Neuronal stem cell (in vitro differentiated cells): ENCODE measurements around the gene MAP3K5.

ENCODE experiments used
- DNase-seq: peaks from one replicate; pipeline ENCODE4 v3.0.0-alpha.2; 2013; ENCODE audit warnings: low spot score
- H2AFZ ChIP-seq: one replicate; pipeline ENCODE4 v1.6.1; 2013; ENCODE audit warnings: mild to moderate bottlenecking, low read length, inconsistent platforms
- H2AK5ac ChIP-seq: 2 replicates; pipeline ENCODE4 v1.6.1; 2013; ENCODE audit warnings: low read depth, mild to moderate bottlenecking, inconsistent platforms, low read length, moderate library complexity, mixed read lengths
- H2BK120ac ChIP-seq: 2 replicates; pipeline ENCODE4 v1.6.1; 2013; ENCODE audit warnings: low read depth, mild to moderate bottlenecking, inconsistent platforms, low read length, moderate library complexity, mixed read lengths
- H2BK12ac ChIP-seq: one replicate; pipeline ENCODE4 v1.6.1; 2013; ENCODE audit warnings: low read length, inconsistent platforms
- H2BK15ac ChIP-seq: 2 replicates; pipeline ENCODE4 v1.6.1; 2013; ENCODE audit warnings: mild to moderate bottlenecking, low read length, inconsistent platforms, mixed read lengths
- H2BK5ac ChIP-seq: one replicate; pipeline ENCODE4 v1.6.1; 2013; ENCODE audit warnings: inconsistent platforms, mild to moderate bottlenecking, low read length, moderate library complexity
- H3K14ac ChIP-seq: one replicate; pipeline ENCODE4 v1.6.1; 2013; ENCODE audit warnings: low read length, inconsistent platforms
- H3K18ac ChIP-seq: 2 replicates; pipeline ENCODE4 v1.6.1; 2013; ENCODE audit warnings: low read length, inconsistent platforms
- H3K23ac ChIP-seq: 2 replicates; pipeline ENCODE4 v1.6.1; 2013; ENCODE audit warnings: low read depth, mild to moderate bottlenecking, mixed read lengths, low read length, inconsistent platforms; ENCODE audit not compliant: poor library complexity
- H3K27ac ChIP-seq: replicated peaks from 3 replicates; pipeline ENCODE4 v1.5.1; 2013; ENCODE audit warnings: low read length, inconsistent platforms
- H3K27me3 ChIP-seq, 3 experiments: 2 replicates each; pipeline ENCODE4 v1.6.1; 2013; ENCODE audit warnings: low read length in 3 of 3, mild to moderate bottlenecking in 2 of 3, inconsistent platforms in 1 of 3, low read depth in 1 of 3, mixed read lengths in 1 of 3, moderate library complexity in 1 of 3; ENCODE audit not compliant: control insufficient read depth in 3 of 3, insufficient read depth in 3 of 3
- H3K36me3 ChIP-seq, 2 donors: replicated peaks in 1 of 2; 2 replicates each; pipeline ENCODE4 v1.6.1; 2013; ENCODE audit warnings: low read length in 2 of 2; ENCODE audit not compliant: control insufficient read depth in 2 of 2, insufficient read depth in 2 of 2
- H3K4ac ChIP-seq: 2 replicates; pipeline ENCODE4 v1.6.1; 2013; ENCODE audit warnings: inconsistent platforms, mild to moderate bottlenecking, low read length, moderate library complexity
- H3K4me1 ChIP-seq, 2 donors: 1 replicate in 1 of 2; 2 replicates in 1 of 2; pipeline ENCODE4 v1.6.1; 2013; ENCODE audit warnings: low read length in 2 of 2, low read depth in 1 of 2; ENCODE audit not compliant: control insufficient read depth in 2 of 2, insufficient read depth in 1 of 2
- H3K4me2 ChIP-seq: one replicate; pipeline ENCODE4 v1.6.1; 2013; ENCODE audit warnings: mild to moderate bottlenecking, low read length, inconsistent platforms; ENCODE audit not compliant: insufficient read depth, poor library complexity, severe bottlenecking
- H3K4me3 ChIP-seq, 2 donors: 2 replicates each; pipeline ENCODE4 v1.5.1; 2013; ENCODE audit warnings: low read length in 2 of 2, mild to moderate bottlenecking in 2 of 2, inconsistent platforms in 1 of 2, moderate library complexity in 1 of 2
- H3K79me1 ChIP-seq: one replicate; pipeline ENCODE4 v1.6.1; 2013; ENCODE audit warnings: low read depth, mild to moderate bottlenecking, inconsistent platforms, low read length, moderate library complexity
- H3K9ac ChIP-seq: one replicate; pipeline ENCODE4 v1.6.1; 2013; ENCODE audit warnings: mild to moderate bottlenecking, low read depth, low read length, inconsistent platforms; ENCODE audit not compliant: poor library complexity
- H3K9me3 ChIP-seq, 2 donors: replicated peaks in 1 of 2; 2 replicates each; pipeline versions ENCODE3 to v1.6.1; 2013; ENCODE audit warnings: low read length in 2 of 2, mild to moderate bottlenecking in 2 of 2, inconsistent platforms in 1 of 2, low read depth in 1 of 2, mixed read lengths in 1 of 2, moderate library complexity in 1 of 2; ENCODE audit not compliant: control insufficient read depth in 2 of 2, insufficient read depth in 1 of 2
- H4K8ac ChIP-seq: one replicate; pipeline ENCODE4 v1.6.1; 2013; ENCODE audit warnings: low read depth, mild to moderate bottlenecking, inconsistent platforms, low read length, moderate library complexity
- H4K91ac ChIP-seq: one replicate; pipeline ENCODE4 v1.6.1; 2013; ENCODE audit warnings: low read length, low read depth, mild to moderate bottlenecking, inconsistent platforms; ENCODE audit not compliant: poor library complexity
- WGBS, 2 donors: extraction: QIAGEN DNeasy Blood & Tissue Kit; methylation state at CpG; one replicate each; pipeline ENCODE4 v1.1.7; 2013; ENCODE audit warnings: missing lambda C conversion rate in 2 of 2, mixed read lengths in 1 of 2; ENCODE audit not compliant: insufficient read length in 2 of 2, insufficient replicate concordance in 1 of 2; ENCODE audit errors: extremely low coverage in 2 of 2; 5-methylcytosine and 5-hydroxymethylcytosine counted together

MAP3K5 gene

GRCh38 chr6:136528477-136528876, 263.8 kb downstream of the MAP3K5 start:
- Histone ChIP-seq H3K14ac (no peak overlapping the region), H2AK5ac (no peak overlapping the region), H3K4me2 (no peak overlapping the region), H4K8ac (no peak overlapping the region), H3K23ac (no peak overlapping the region), H2BK120ac (no peak overlapping the region), H3K27me3 (no peaks in the 10 kb centered on the region), H3K36me3 (no peaks in the 10 kb centered on the region), H3K4ac (no peak overlapping the region), H2BK15ac (no peak overlapping the region), H4K91ac (no peak overlapping the region), H2BK12ac (no peak overlapping the region), H2BK5ac (no peak overlapping the region), H2AFZ (no peak overlapping the region), H3K18ac (no peak overlapping the region), H3K27ac (no peak overlapping the region), H3K9me3 (no peaks in the 10 kb centered on the region), H3K79me1 (no peaks in the 10 kb centered on the region), H3K4me3 (no peak overlapping the region), H3K9ac (no peak overlapping the region), H3K4me1 (peaks cover 9 to 20% of the 10 kb centered on the region in 2 donors)
- WGBS, 2 donors, result no CpG with 5 or more reads among the region's 1 CpG
- DNase-seq, result no peak

- Histone ChIP-seq H3K4me3 (no peak overlapping the region), H2BK15ac (no peak overlapping the region), H3K36me3 (no peaks in the 10 kb centered on the region), H3K4me2 (no peak overlapping the region), H3K18ac (no peak overlapping the region), H3K14ac (no peak overlapping the region), H3K27ac (no peak overlapping the region), H2BK120ac (no peak overlapping the region), H2BK12ac (no peak overlapping the region), H2AK5ac (no peak overlapping the region), H2BK5ac (no peak overlapping the region), H4K91ac (no peak overlapping the region), H3K9me3 (no peaks in the 10 kb centered on the region), H3K23ac (no peak overlapping the region), H3K9ac (no peak overlapping the region), H3K4me1 (peaks cover 9 to 20% of the 10 kb centered on the region in 2 donors), H3K4ac (no peak overlapping the region), H3K79me1 (no peaks in the 10 kb centered on the region), H2AFZ (no peak overlapping the region), H3K27me3 (no peaks in the 10 kb centered on the region), H4K8ac (no peak overlapping the region)
- WGBS, 2 donors, result no CpG with 5 or more reads among the region's 6 CpGs
- DNase-seq, result no peak
Measured at GRCh38 chr6:136527831-136528230, 264.4 kb downstream of the MAP3K5 start.

- no peak overlapping the region for H4K91ac ChIP-seq
- no CpG with 5 or more reads among the region's 4 CpGs for WGBS, 2 donors
- H2BK5ac ChIP-seq, result no peak overlapping the region
- H2BK120ac ChIP-seq, result no peak overlapping the region
- no peaks in the 10 kb centered on the region for H3K36me3 ChIP-seq
- peak overlapping the region; percentile 82 for H2AFZ ChIP-seq
- peaks cover 9 to 20% of the 10 kb centered on the region in 2 donors for H3K4me1 ChIP-seq
- no peaks in the 10 kb centered on the region for H3K9me3 ChIP-seq
- peak overlapping the region in 1 of 2 donors; percentile 14 for H3K4me3 ChIP-seq
- no peak for DNase-seq
- no peak overlapping the region for H3K9ac ChIP-seq
- no peak overlapping the region for H3K4me2 ChIP-seq
- no peak overlapping the region for H2BK15ac ChIP-seq
- H2BK12ac ChIP-seq, result no peak overlapping the region
- H4K8ac ChIP-seq, result no peak overlapping the region
- no peak overlapping the region for H3K18ac ChIP-seq
- no peak overlapping the region for H3K14ac ChIP-seq
- no peak overlapping the region for H3K23ac ChIP-seq
- no peak overlapping the region for H3K27ac ChIP-seq
- no peaks in the 10 kb centered on the region for H3K79me1 ChIP-seq
- H2AK5ac ChIP-seq, result no peak overlapping the region
- no peaks in the 10 kb centered on the region for H3K27me3 ChIP-seq
- no peak overlapping the region for H3K4ac ChIP-seq
Measured at GRCh38 chr6:136526937-136527336, 265.3 kb downstream of the MAP3K5 start.

GRCh38 chr6:136526196-136526930, 265.9 kb downstream of the MAP3K5 start:
- no peaks in the 10 kb centered on the region for H3K36me3 ChIP-seq
- no peak overlapping the region for H3K4me2 ChIP-seq
- H4K91ac ChIP-seq, result no peak overlapping the region
- no CpG with 5 or more reads among the region's 16 CpGs for WGBS, 2 donors
- peak overlapping the region; percentile 82 for H2AFZ ChIP-seq
- H3K4ac ChIP-seq, result no peak overlapping the region
- no peak overlapping the region for H3K23ac ChIP-seq
- H3K79me1 ChIP-seq, result no peaks in the 10 kb centered on the region
- H2BK5ac ChIP-seq, result no peak overlapping the region
- peak overlapping the region; percentile 45 for H3K18ac ChIP-seq
- H3K9ac ChIP-seq, result no peak overlapping the region
- H3K27me3 ChIP-seq, result no peaks in the 10 kb centered on the region
- no peaks in the 10 kb centered on the region for H3K9me3 ChIP-seq
- no peak overlapping the region for H2BK12ac ChIP-seq
- H3K14ac ChIP-seq, result no peak overlapping the region
- H3K4me3 ChIP-seq, result peak overlapping the region in 1 of 2 donors; percentile 14
- H2BK120ac ChIP-seq, result no peak overlapping the region
- no peak overlapping the region for H2BK15ac ChIP-seq
- H3K4me1 ChIP-seq, result peaks cover 9 to 20% of the 10 kb centered on the region in 2 donors
- no peak overlapping the region for H4K8ac ChIP-seq
- peak; percentile 46 for DNase-seq
- no peak overlapping the region for H3K27ac ChIP-seq
- H2AK5ac ChIP-seq, result no peak overlapping the region
